ENCODE data around the gene ADGRG3. TPM values are rescaled to one million over a fixed set of nuclear protein-coding genes. Genes with fewer than 3 reads are reported as not detected.

ADGRG3 gene
- total RNA-seq, 1 donor from 2014 or later, result 5.8 TPM

DNA sequence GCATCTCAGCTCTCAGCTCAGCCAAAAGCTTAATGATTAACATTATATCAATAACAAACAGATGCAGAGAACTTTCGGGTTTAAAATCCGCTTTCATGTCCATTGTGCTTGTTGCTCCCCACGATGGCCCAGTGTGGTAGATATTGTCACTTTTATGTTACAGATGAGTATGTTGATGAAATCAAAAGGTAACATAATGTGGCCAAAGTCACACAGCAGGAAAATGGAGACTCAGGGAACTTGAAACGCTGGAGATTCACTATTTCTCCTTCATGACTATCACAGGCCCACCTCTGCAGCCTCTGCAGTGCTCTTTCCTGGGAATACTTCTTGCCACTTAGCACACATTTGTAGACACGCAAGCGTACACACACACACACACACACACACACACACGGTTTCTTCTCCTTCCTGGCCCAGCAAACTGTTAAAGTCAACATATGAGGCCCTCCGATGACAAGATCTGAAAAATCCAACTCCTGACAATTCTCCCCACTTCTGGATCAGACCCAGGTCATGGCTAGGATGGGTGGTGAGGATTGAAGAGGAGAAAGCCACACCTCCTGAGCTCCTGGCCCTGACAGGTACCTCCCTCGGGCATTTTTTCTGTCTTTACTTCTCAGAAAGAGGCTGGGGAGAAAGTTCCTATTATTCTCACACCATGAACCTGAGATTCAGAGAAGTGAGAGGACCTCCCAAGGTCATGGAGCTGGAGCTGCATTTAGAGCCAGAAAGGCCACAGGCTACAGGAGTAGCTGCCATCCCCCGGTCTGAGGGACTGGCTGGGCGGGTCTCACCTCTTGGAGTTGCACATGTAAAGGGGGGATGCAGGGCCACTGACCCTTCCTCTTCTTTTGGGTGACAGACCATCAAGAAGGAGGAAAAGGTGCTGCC, 36.2 kb downstream of the ADGRG3 start:
- Histone ChIP-seq H3K4me1 (no peaks in the 10 kb centered on the region), H3K27me3 (no peaks in the 10 kb centered on the region), H3K4me3 (no peak overlapping the region), H3K27ac (no peak overlapping the region), H3K9me3 (no peaks in the 10 kb centered on the region), H3K36me3 (no peaks in the 10 kb centered on the region)
- no peak for ATAC-seq
- intact Hi-C loops (cut with DNase I), result no loop called here
- TF ChIP-seq, protein P1, sequence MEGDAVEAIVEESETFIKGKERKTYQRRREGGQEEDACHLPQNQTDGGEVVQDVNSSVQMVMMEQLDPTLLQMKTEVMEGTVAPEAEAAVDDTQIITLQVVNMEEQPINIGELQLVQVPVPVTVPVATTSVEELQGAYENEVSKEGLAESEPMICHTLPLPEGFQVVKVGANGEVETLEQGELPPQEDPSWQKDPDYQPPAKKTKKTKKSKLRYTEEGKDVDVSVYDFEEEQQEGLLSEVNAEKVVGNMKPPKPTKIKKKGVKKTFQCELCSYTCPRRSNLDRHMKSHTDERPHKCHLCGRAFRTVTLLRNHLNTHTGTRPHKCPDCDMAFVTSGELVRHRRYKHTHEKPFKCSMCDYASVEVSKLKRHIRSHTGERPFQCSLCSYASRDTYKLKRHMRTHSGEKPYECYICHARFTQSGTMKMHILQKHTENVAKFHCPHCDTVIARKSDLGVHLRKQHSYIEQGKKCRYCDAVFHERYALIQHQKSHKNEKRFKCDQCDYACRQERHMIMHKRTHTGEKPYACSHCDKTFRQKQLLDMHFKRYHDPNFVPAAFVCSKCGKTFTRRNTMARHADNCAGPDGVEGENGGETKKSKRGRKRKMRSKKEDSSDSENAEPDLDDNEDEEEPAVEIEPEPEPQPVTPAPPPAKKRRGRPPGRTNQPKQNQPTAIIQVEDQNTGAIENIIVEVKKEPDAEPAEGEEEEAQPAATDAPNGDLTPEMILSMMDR (IDR thresholded peaks at IDR 0.05), result no peak
- no peak for DNase-seq

DNA sequence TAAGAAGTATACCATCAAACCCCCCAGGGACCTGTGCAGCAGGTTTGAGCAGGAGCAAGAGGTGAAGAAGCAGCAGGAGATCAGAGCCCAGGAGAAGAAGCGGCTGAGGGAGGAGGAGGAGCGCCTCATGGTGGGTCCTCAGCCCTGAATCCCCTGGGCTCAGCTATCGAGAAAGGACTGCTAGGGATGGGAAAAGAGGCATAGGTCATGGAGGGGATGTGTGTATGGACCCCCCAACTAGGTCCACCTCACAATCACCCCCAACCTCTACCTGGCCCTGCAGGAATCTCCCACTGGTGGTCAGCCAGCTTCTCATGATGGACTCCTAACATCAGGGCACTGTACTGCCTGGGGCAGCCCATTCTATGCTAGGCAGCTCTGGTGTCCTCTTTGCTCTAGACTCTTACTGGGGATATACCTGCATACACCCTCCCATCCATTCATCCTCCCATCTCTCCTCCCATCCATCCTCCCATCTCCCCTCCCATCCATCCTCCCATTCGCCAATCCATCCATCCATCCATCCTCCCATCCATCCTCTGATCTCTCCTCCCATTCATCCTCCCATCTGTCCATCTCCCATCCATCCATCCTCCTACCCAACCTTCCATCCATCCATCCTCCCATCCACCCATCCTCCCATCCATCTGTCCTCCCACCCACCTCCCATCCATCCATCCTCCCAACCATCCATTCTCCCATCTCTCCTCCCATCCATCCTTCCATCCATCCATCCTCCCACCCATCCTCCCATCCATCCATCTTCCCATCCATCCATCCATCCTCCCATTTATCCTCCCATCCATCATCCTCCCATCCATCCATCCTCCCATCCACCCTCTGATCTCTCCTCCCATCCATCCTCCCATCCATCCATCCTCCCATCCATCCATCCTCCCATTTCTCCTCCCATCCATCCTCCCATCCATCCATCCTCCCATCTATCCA, 37.1 kb downstream of the ADGRG3 start:
- no peaks in the 10 kb centered on the region for H3K27me3 ChIP-seq
- no peaks in the 10 kb centered on the region for H3K4me1 ChIP-seq
- DNase-seq (no peak), ATAC-seq (no peak)
- no peak overlapping the region for H3K4me3 ChIP-seq
- TF ChIP-seq, protein P1 (IDR thresholded peaks at IDR 0.05), result no peak
- no peak overlapping the region for H3K27ac ChIP-seq
- intact Hi-C loops (cut with DNase I), result no loop called here
- no peaks in the 10 kb centered on the region for H3K36me3 ChIP-seq
- H3K9me3 ChIP-seq, result no peaks in the 10 kb centered on the region

DNA sequence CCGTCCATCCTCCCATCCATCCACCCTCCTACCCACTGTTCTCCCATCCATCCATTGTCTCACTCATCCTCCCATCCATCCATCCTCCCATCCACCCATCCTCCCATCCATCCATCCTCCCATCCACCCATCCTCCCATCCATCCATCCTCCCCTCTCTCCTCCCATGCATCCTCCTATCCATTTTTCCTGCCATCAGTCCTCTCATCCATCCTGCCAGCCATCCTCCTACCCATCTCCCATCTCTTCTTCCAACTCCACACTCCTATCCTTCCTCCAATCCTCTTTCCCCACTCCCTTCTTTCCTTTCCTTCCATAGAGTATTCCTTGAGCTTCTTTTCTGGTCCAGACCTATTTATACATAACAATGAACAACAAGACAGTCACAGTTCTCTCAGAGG, 38.6 kb downstream of the ADGRG3 start:
- TF ChIP-seq, protein P1 (IDR thresholded peaks at IDR 0.05), result no peak
- no peaks in the 10 kb centered on the region for H3K9me3 ChIP-seq
- H3K4me3 ChIP-seq, result no peak overlapping the region
- no peak for DNase-seq
- intact Hi-C loops (cut with DNase I), result no loop called here
- H3K27ac ChIP-seq, result no peak overlapping the region
- H3K4me1 ChIP-seq, result no peaks in the 10 kb centered on the region
- no peaks in the 10 kb centered on the region for H3K36me3 ChIP-seq
- ATAC-seq, result no peak
- H3K27me3 ChIP-seq, result no peaks in the 10 kb centered on the region

DNA sequence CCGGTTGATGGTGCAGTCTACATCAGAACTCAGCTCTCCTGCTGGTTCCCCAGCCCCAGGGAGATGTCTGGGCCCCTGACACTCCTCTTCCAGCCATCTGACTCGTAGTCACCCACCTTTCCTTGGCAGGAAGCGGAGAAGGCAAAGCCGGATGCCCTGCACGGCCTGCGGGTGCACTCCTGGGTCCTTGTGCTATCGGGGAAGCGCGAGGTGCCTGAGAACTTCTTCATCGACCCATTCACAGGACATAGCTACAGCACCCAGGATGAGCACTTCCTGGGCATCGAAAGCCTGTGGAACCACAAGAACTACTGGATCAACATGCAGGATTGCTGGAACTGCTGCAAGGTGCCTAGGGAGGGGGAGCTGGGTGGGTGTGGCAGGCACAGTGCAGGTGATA, 39.2 kb downstream of the ADGRG3 start:
- Histone ChIP-seq H3K9me3 (no peaks in the 10 kb centered on the region), H3K36me3 (no peaks in the 10 kb centered on the region), H3K4me3 (no peak overlapping the region), H3K27ac (no peak overlapping the region), H3K4me1 (no peaks in the 10 kb centered on the region), H3K27me3 (no peaks in the 10 kb centered on the region)
- intact Hi-C loops (cut with DNase I), result no loop called here
- DNase-seq, result no peak
- ATAC-seq, result no peak
- TF ChIP-seq, protein P1 (IDR thresholded peaks at IDR 0.05), result no peak

DNA sequence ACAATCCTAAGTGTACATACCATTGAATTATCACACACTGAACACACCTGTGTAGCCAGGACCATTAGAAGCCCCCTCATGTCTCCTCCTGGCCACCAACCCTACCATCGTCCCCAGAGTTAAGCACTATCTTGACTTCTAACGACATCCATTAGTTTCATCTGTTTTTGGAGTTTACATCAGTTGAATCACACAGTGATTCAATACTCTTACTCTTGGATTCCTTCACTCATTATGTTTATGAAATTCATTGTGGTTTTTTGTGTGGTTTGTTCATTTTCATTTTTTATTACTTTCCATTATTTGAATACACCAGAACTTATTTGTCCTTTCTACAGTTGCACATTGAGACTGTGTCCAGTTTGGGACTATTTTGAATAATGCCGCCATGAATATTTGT, 40.1 kb downstream of the ADGRG3 start:
- H3K36me3 ChIP-seq, result no peaks in the 10 kb centered on the region
- DNase-seq, result no peak
- TF ChIP-seq, protein P1 (IDR thresholded peaks at IDR 0.05), result no peak
- ATAC-seq, result no peak
- no peaks in the 10 kb centered on the region for H3K9me3 ChIP-seq
- H3K4me3 ChIP-seq, result no peak overlapping the region
- H3K27ac ChIP-seq, result no peak overlapping the region
- intact Hi-C loops (cut with DNase I), result no loop called here
- no peaks in the 10 kb centered on the region for H3K4me1 ChIP-seq
- no peaks in the 10 kb centered on the region for H3K27me3 ChIP-seq
